ENCODE data around the gene LYRM4. TPM values are rescaled to one million over a fixed set of nuclear protein-coding genes. Genes with fewer than 3 reads are reported as not detected.

The LYRM4 gene
- total RNA-seq, 1 donor from 2014 or later = 26.2 TPM

GRCh38 chr6:5215799-5216198 lies 45.0 kb downstream of the LYRM4 start:
- no peak for DNase-seq
- intact Hi-C loops (cut with DNase I) = loop anchor here (10.0 kb wide), 1 partner anchor 71 kb away; no protein-coding TSS in a partner anchor
- no peak for ATAC-seq (ENCODE audit: poor library complexity)

- ATAC-seq (ENCODE audit: poor library complexity) (no peak), DNase-seq (no peak)
- intact Hi-C loops (cut with DNase I) = loop anchor here (10.0 kb wide), 1 partner anchor 70 kb away; no protein-coding TSS in a partner anchor
These were observed 45.6 kb downstream of the LYRM4 start for GRCh38 chr6:5215159-5215558.

- intact Hi-C loops (cut with DNase I) = loop anchor here (10.0 kb wide), 1 partner anchor 70 kb away; no protein-coding TSS in a partner anchor
- ATAC-seq (ENCODE audit: poor library complexity) (peak; percentile 91), DNase-seq (peak; percentile 61)
These were observed 46.1 kb downstream of the LYRM4 start for GRCh38 chr6:5214570-5215052.

- peak; percentile 81 for ATAC-seq (ENCODE audit: poor library complexity)
- intact Hi-C loops (cut with DNase I) = loop anchor here (10.0 kb wide), 1 partner anchor 69 kb away; no protein-coding TSS in a partner anchor
- no peak for DNase-seq
These were observed 46.9 kb downstream of the LYRM4 start for GRCh38 chr6:5213836-5214235.

- ATAC-seq (ENCODE audit: poor library complexity) (no peak), DNase-seq (no peak)
- intact Hi-C loops (cut with DNase I) = loop anchor here (10.0 kb wide), 1 partner anchor 67 kb away; no protein-coding TSS in a partner anchor
These were observed 49.3 kb downstream of the LYRM4 start for GRCh38 chr6:5211492-5211891.

GRCh38 chr6:5208471-5208971 lies 52.2 kb downstream of the LYRM4 start:
- ATAC-seq (ENCODE audit: poor library complexity) (no peak), DNase-seq (no peak)
- intact Hi-C loops (cut with DNase I) = no loop called here

- intact Hi-C loops (cut with DNase I) = no loop called here
- DNase-seq (no peak), ATAC-seq (ENCODE audit: poor library complexity) (no peak)
These were observed 52.7 kb downstream of the LYRM4 start for GRCh38 chr6:5208057-5208456.

GRCh38 chr6:5206920-5207561 lies 53.7 kb downstream of the LYRM4 start:
- ATAC-seq (ENCODE audit: poor library complexity) (no peak), DNase-seq (no peak)
- intact Hi-C loops (cut with DNase I) = no loop called here

GRCh38 chr6:5205877-5206850 lies 54.6 kb downstream of the LYRM4 start:
- ATAC-seq (ENCODE audit: poor library complexity) = peak; percentile 88
- peak; percentile 81 for DNase-seq
- intact Hi-C loops (cut with DNase I) = no loop called here

- DNase-seq = no peak
- ATAC-seq (ENCODE audit: poor library complexity) = peak; percentile 1
- intact Hi-C loops (cut with DNase I) = no loop called here
These were observed 55.7 kb downstream of the LYRM4 start for GRCh38 chr6:5205035-5205507.

- ATAC-seq (ENCODE audit: poor library complexity) = no peak
- DNase-seq = no peak
- intact Hi-C loops (cut with DNase I) = no loop called here
These were observed 56.4 kb downstream of the LYRM4 start for GRCh38 chr6:5204376-5204775.

GRCh38 chr6:5203546-5203945 lies 57.2 kb downstream of the LYRM4 start:
- intact Hi-C loops (cut with DNase I) = no loop called here
- DNase-seq (no peak), ATAC-seq (ENCODE audit: poor library complexity) (no peak)

GRCh38 chr6:5202941-5203340 lies 57.8 kb downstream of the LYRM4 start:
- ATAC-seq (ENCODE audit: poor library complexity) (no peak), DNase-seq (no peak)
- intact Hi-C loops (cut with DNase I) = no loop called here

GRCh38 chr6:5202206-5202605 lies 58.5 kb downstream of the LYRM4 start:
- intact Hi-C loops (cut with DNase I) = no loop called here
- no peak for ATAC-seq (ENCODE audit: poor library complexity)

GRCh38 chr6:5201271-5201670 lies 59.5 kb downstream of the LYRM4 start:
- intact Hi-C loops (cut with DNase I) = no loop called here
- peak; percentile 37 for ATAC-seq (ENCODE audit: poor library complexity)
- no peak for DNase-seq

More at GRCh38 chr6:5202206-5202605, 58.5 kb downstream of the LYRM4 start:
- no peak for DNase-seq

- intact Hi-C loops (cut with DNase I) = no loop called here
- no peak for ATAC-seq (ENCODE audit: poor library complexity)
- no peak for DNase-seq
These were observed 61.0 kb downstream of the LYRM4 start for GRCh38 chr6:5199702-5200101.

- intact Hi-C loops (cut with DNase I) = no loop called here
- no peak for ATAC-seq (ENCODE audit: poor library complexity)
These were observed 61.5 kb downstream of the LYRM4 start for GRCh38 chr6:5199283-5199682.

GRCh38 chr6:5197084-5197483 lies 63.7 kb downstream of the LYRM4 start:
- DNase-seq (no peak), ATAC-seq (ENCODE audit: poor library complexity) (no peak)
- intact Hi-C loops (cut with DNase I) = no loop called here

More at GRCh38 chr6:5199283-5199682, 61.5 kb downstream of the LYRM4 start:
- no peak for DNase-seq

All from Right ventricle myocardium superior (tissue), 1 donor.